HG03342 (cell line): ENCODE measurements around the gene RAB13.

Source experiments
- ATAC-seq: cut with Tn5 transposase; IDR thresholded peaks from one replicate; pipeline ENCODE4 v1.9.1; 2021; ENCODE audit warnings: mild to moderate bottlenecking, moderate library complexity; ENCODE audit not compliant: unreplicated experiment

RAB13 gene

GRCh38 chr1:153957744-153958110 lies 28.4 kb downstream of the RAB13 start:
- ATAC-seq = peak; percentile 4

- ATAC-seq = no peak
Measured at GRCh38 chr1:153956997-153957715, 29.0 kb downstream of the RAB13 start.

GRCh38 chr1:153954826-153955225 lies 31.3 kb downstream of the RAB13 start:
- ATAC-seq = no peak

GRCh38 chr1:153953859-153954365 lies 32.2 kb downstream of the RAB13 start:
- no peak for ATAC-seq

GRCh38 chr1:153951801-153952200 lies 34.3 kb downstream of the RAB13 start:
- no peak for ATAC-seq

- ATAC-seq = no peak
Measured at GRCh38 chr1:153951183-153951582, 35.0 kb downstream of the RAB13 start.

- peak; percentile 52 for ATAC-seq
Measured at GRCh38 chr1:153946622-153947241, 39.4 kb downstream of the RAB13 start, which contains the start of gene DENND4B. DENND4B (minus strand) TSS chr1:153946718; CDS start chr1:153944374, 2,344 bp downstream.

- peak; percentile 67 for ATAC-seq
Measured at GRCh38 chr1:153945795-153946621, 40.1 kb downstream of the RAB13 start.

GRCh38 chr1:153945131-153945794 lies 40.9 kb downstream of the RAB13 start:
- ATAC-seq = no peak

- ATAC-seq = no peak
Measured at GRCh38 chr1:153944827-153945117, 41.4 kb downstream of the RAB13 start.

GRCh38 chr1:153944005-153944826 lies 41.9 kb downstream of the RAB13 start:
- no peak for ATAC-seq

GRCh38 chr1:153942766-153943549 lies 43.2 kb downstream of the RAB13 start:
- no peak for ATAC-seq

- ATAC-seq = no peak
Measured at GRCh38 chr1:153941826-153942725, 44.1 kb downstream of the RAB13 start.

- no peak for ATAC-seq
Measured at GRCh38 chr1:153940756-153941155, 45.4 kb downstream of the RAB13 start.

- no peak for ATAC-seq
Measured at GRCh38 chr1:153939476-153939875, 46.7 kb downstream of the RAB13 start.

GRCh38 chr1:153938996-153939395 lies 47.1 kb downstream of the RAB13 start:
- ATAC-seq = no peak

GRCh38 chr1:153937331-153937730 lies 48.8 kb downstream of the RAB13 start:
- ATAC-seq = no peak

- ATAC-seq = no peak
Measured at GRCh38 chr1:153936011-153936802, 49.9 kb downstream of the RAB13 start.
